ENCODE measurements around the gene LTBP4. TPM values are rescaled to one million over a fixed set of nuclear protein-coding genes. Genes with fewer than 3 reads are reported as not detected.

Gene LTBP4
- total and polyA plus RNA-seq, 2 donors (not counting 3 experiments of a cell fraction or from before 2014, with no cell fraction given): 25.9 to 38.0 TPM

- FAIRE-seq: peak; percentile 84
- CTCF ChIA-PET: interaction anchor here (2.2 kb wide), 1 partner anchor 25 kb away, joined by 10 read pairs; no protein-coding TSS in a partner anchor
- H3K27ac ChIP-seq (ENCODE audit: insufficient read depth, low read depth, low read length): no peak overlapping the region
- H3K4me2 ChIP-seq (ENCODE audit: insufficient read depth, low read length): peak overlapping the region; percentile 42
- no peaks in the 10 kb centered on the region for H3K9me3 ChIP-seq (replicated peaks; ENCODE audit: control insufficient read depth, insufficient read depth, low read length)
- H3K9ac ChIP-seq (replicated peaks; ENCODE audit: extremely low read depth, insufficient read depth, low read length): no peak overlapping the region
- BruUV-seq (replicated peaks): no TSS peak
- peak overlapping the region; percentile 69 for H2AFZ ChIP-seq (ENCODE audit: low read depth, low read length)
- POLR2A ChIA-PET: interaction anchor here (0.6 kb wide), 1 partner anchor 1080 kb away, joined by 3 read pairs; no protein-coding TSS in a partner anchor
- H3K4me1 ChIP-seq (ENCODE audit: control insufficient read depth, extremely low read depth, insufficient read depth, low read length): peaks cover 32% of the 10 kb centered on the region
- TF ChIP-seq JUN (IDR thresholded peaks at IDR 0.05; ENCODE audit: borderline replicate concordance, insufficient read depth, insufficient read length, low read depth) (no peak), POLR2A (IDR thresholded peaks at IDR 0.05; ENCODE audit: low read depth, low read length) (peak; percentile 30), EZH2 (IDR thresholded peaks at IDR 0.05; ENCODE audit: borderline replicate concordance, low read depth, low read length, severe bottlenecking) (no peak), MAX (IDR thresholded peaks at IDR 0.05; ENCODE audit: insufficient read depth, insufficient read length) (no peak), POLR2AphosphoS5 (IDR thresholded peaks at IDR 0.05; ENCODE audit: insufficient read depth, low read depth, low read length) (peak; percentile 28), FOS (IDR thresholded peaks at IDR 0.05; ENCODE audit: borderline replicate concordance, insufficient read depth, low read length) (no peak)
- no peaks in the 10 kb centered on the region for H3K9me1 ChIP-seq (replicated peaks; ENCODE audit: control insufficient read depth, extremely low read depth, insufficient read depth, low read length)
- DNase-seq (ENCODE audit: low read depth, low spot score): peak; percentile 61
- H3K4me3 ChIP-seq (replicated peaks in 1 of 3; ENCODE audit: insufficient read depth in 1 of 3, low read depth in 1 of 3, low read length in 3 of 3): peak overlapping the region in 2 of 3 experiments; percentile 8 to 33
- no peaks in the 10 kb centered on the region for H4K20me1 ChIP-seq (replicated peaks; ENCODE audit: control insufficient read depth, extremely low read depth, insufficient read depth, low read length)
- no peaks in the 10 kb centered on the region for H3K79me2 ChIP-seq (ENCODE audit: control insufficient read depth, insufficient read depth, low read length)
- intact Hi-C loops (cut with micrococcal nuclease): no loop called here
- H3K36me3 ChIP-seq (ENCODE audit: control insufficient read depth in 2 of 2, extremely low read depth in 1 of 2, insufficient read depth in 2 of 2, low read length in 2 of 2): no peaks in the 10 kb centered on the region
- no peaks in the 10 kb centered on the region for H3K27me3 ChIP-seq (ENCODE audit: control insufficient read depth in 2 of 2, insufficient read depth in 2 of 2, low read length in 2 of 2)
- dilution Hi-C loops (cut with MboI; ENCODE audit: extremely low pct_ligation_motif_present, low sequenced_read_pairs): no loop called here
Measured at GRCh38 chr19:40609561-40610395, 8.6 kb downstream of the LTBP4 start.

Data from endothelial cell of umbilical vein (primary cell).